Heart right ventricle (tissue), 16 donors: ENCODE measurements around the gene P3H2. TPM values are rescaled to one million over a fixed set of nuclear protein-coding genes. Genes with fewer than 3 reads are reported as not detected.
A peak's percentile ranks its signal among the peaks of the same experiment; 100 is the strongest.
"Not testable (repeated sequence)": the region's sequence is repeated elsewhere in the genome, so short reads cannot be mapped to it uniquely, and the experiment has no call there.

Source experiments
- ATAC-seq, 8 donors: fragments of 200-7000 bp; cut with Tn5 transposase; one replicate each; pipeline ENCODE4 v1.9.1; 2020; ENCODE audit warnings: mild to moderate bottlenecking in 8 of 8, moderate library complexity in 8 of 8, moderate number of reproducible peaks in 1 of 8
- DNase-seq, 2 donors: peaks; one replicate each; pipeline ENCODE4 v3.0.0-alpha.2; 2020
- H3K27ac ChIP-seq, 10 donors: fragments of 200-600 bp; sonication (generic) in 2 of 10; one replicate each; pipeline versions ENCODE4 v1.5.0 to v1.8.0; 2020 to 2022; ENCODE audit warnings: mild to moderate bottlenecking in 3 of 10
- H3K27me3 ChIP-seq, 7 donors: fragments of 200-600 bp; one replicate each; pipeline ENCODE4 v1.8.0; 2021 to 2022; ENCODE audit warnings: mild to moderate bottlenecking in 2 of 7
- H3K36me3 ChIP-seq, 9 donors: fragments of 200-600 bp; sonication (generic) in 1 of 9; one replicate each; pipeline versions ENCODE4 v1.5.0 to v1.8.0; 2020 to 2022; ENCODE audit warnings: mild to moderate bottlenecking in 2 of 9
- H3K4me1 ChIP-seq, 9 donors: fragments of 200-600 bp; sonication (generic) in 1 of 9; one replicate each; pipeline versions ENCODE4 v1.5.0 to v1.8.0; 2020 to 2022; ENCODE audit warnings: mild to moderate bottlenecking in 4 of 9
- H3K4me3 ChIP-seq, 10 donors: fragments of 200-600 bp; sonication (generic) in 2 of 10; one replicate each; pipeline versions ENCODE4 v1.5.0 to v1.8.0; 2020 to 2022; ENCODE audit warnings: mild to moderate bottlenecking in 7 of 10, moderate library complexity in 2 of 10
- H3K9me3 ChIP-seq, 11 donors: fragments of 200-600 bp in 10 of 11; sonication (generic) in 2 of 11; one replicate each; pipeline versions ENCODE4 v1.5.0 to v1.8.0; 2013 to 2022; ENCODE audit warnings: mild to moderate bottlenecking in 2 of 11, control low read depth in 1 of 11, moderate library complexity in 1 of 11
- WGBS, 2 donors: extraction: QIAGEN DNeasy Blood & Tissue Kit; methylation state at CpG; one replicate each; pipeline ENCODE4 v1.1.7; 2013; ENCODE audit warnings: inconsistent platforms in 1 of 2; 5-methylcytosine and 5-hydroxymethylcytosine counted together
- intact Hi-C, 10 donors: fragments of 100-400 bp; cut with DNase I; formaldehyde crosslinking; loops; one replicate each; pipeline versions ENCODE4 v1.11.1 to v1.14.2; 2022
- polyA plus RNA-seq, 2 donors: library from polyadenylated mRNA; stranded (reverse); fragments of 200-250 nt; gene quantifications; one replicate each; pipeline ENCODE4 v1.2.3, GENCODE V29; 2013
- total RNA-seq, 10 donors: library from RNA; stranded (reverse); fragmentation: NEBNext Ultra II Directional in 3 of 10; extraction: Animal tissue kit (Norgen Biotek cat#: 25700) in 3 of 10; gene quantifications; one replicate each; pipeline versions ENCODE4 v1.2.1 to v1.2.4, GENCODE V29; 2021 to 2023
- TF ChIP-seq, protein P1 (sequence below), 9 donors: fragments of 200-600 bp; sonication (generic) in 2 of 9; IDR thresholded peaks; one replicate each; pipeline versions ENCODE4 v1.5.0 to v1.8.0; 2021 to 2022; ENCODE audit warnings: antibody characterized with exemption in 9 of 9, mild to moderate bottlenecking in 5 of 9, moderate library complexity in 1 of 9
- donor health status: Arrhythmogenic right ventricular cardiomyopathy.
- donor health status: ischemic (EF 13 %, LVEDD 7.1; RV severe dilation, severe dysfunction).
- donor health status: healthy with polysubstance abuse.
- donor health status: DM: no; HTN: yes; CAD: no.
- donor health status: DM: no; HTN: no; CAD: no.
- donor health status: ischemic (EF 25% LVEDD 6.9; RV normal size, moderate dysfunction).
- donor health status: ischemic (EF 25% LVEDD 5.7; RV mildly dilated, moderate dysfunction).
- donor health status: healthy.
- donor health status: DM: yes; HTN: yes; CAD: no.
- donor health status: Ischemic cardiomyopathy.
- donor health status: ischemic (EF 35%, LVEDD 5.7; RV mildly dilated, moderate dysfunction).
- donor health status: nonischemic (EF 11% LVEDD 7.7; RV severe dilation, severe dysfunction).
- donor health status: DM: yes; HTN: yes; CAD: no.
- donor health status: PGD.
- donor health status: ischemic (EF 29% LVEDD 5.4; RV normal size, mild dysfunction).
- donor health status: nonischemic (EF 23%, LVEDD 6.1; RV moderate dilation, normal function).

Gene P3H2
- total and polyA plus RNA-seq, 12 donors, result 0.49 to 28.8 (median 3.5) TPM

DNA sequence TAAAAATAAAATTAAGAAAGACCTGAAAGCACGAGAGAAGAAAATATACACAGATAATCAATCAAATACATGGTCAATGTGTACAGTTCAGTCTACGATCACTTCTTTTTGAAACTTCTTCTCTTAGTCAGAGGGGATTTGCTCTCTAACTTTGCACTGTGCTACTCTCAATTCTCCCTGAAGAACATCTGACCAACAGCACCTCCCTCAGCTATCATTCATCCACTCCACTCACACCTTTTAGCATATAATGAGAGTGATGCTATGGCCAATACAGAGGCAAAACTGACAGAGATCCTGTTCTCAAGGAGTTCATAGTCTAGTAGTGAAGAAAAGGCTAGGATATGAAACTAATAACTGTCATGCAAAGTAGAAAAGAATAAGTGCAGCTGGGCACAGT is 45.9 kb downstream of the P3H2 start:
- intact Hi-C loops, result no loop called here
- no peak for ATAC-seq
- H3K9me3 ChIP-seq, result no peaks in the 10 kb centered on the region
- no peak for DNase-seq
- no peak overlapping the region for H3K27ac ChIP-seq
- peaks cover 0 to 21% (median 0%) of the 10 kb centered on the region in 9 donors for H3K4me1 ChIP-seq
- no peaks in the 10 kb centered on the region for H3K36me3 ChIP-seq
- TF ChIP-seq, protein P1, sequence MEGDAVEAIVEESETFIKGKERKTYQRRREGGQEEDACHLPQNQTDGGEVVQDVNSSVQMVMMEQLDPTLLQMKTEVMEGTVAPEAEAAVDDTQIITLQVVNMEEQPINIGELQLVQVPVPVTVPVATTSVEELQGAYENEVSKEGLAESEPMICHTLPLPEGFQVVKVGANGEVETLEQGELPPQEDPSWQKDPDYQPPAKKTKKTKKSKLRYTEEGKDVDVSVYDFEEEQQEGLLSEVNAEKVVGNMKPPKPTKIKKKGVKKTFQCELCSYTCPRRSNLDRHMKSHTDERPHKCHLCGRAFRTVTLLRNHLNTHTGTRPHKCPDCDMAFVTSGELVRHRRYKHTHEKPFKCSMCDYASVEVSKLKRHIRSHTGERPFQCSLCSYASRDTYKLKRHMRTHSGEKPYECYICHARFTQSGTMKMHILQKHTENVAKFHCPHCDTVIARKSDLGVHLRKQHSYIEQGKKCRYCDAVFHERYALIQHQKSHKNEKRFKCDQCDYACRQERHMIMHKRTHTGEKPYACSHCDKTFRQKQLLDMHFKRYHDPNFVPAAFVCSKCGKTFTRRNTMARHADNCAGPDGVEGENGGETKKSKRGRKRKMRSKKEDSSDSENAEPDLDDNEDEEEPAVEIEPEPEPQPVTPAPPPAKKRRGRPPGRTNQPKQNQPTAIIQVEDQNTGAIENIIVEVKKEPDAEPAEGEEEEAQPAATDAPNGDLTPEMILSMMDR (IDR thresholded peaks at IDR 0.05), result no peak
- H3K4me3 ChIP-seq, result no peak overlapping the region
- 75 to 97% methylated on average over 2 of the region's 2 CpGs for WGBS, 2 donors
- H3K27me3 ChIP-seq, result no peaks in the 10 kb centered on the region

DNA sequence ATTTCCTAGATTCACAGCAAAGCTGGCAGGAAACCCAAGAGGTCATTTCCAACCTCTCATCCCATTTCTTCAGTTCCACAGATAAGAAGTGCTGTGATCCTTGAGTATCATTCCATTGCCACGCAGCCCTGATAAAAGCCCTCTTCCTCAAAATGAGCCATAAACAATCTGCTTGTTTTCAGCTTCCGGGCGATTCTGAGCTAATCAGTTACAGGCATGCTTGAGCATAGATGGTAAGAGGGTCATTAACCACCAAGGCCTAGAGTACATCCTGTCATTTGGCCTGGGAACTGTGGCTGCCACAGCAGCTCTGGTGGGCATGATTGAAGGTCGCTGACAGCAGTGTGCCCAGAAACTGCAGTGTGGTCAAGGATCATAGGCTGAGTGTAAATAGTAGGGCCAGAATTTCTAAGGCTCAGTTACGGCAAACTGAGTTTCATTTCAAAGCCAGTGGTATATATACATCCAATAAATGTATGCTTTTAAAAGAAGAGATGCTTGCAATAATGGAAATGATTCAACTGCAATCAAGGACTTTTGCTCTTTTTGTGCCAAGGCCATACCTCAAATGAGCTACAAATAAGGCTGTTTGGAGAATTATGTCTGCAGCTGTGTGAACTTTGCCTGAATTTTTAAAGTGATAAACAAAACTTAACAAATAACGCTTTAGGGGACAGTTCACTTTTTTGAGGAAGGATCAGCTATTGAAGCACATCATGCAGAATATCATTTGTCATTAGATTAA is 47.3 kb downstream of the P3H2 start:
- TF ChIP-seq, protein P1 (IDR thresholded peaks at IDR 0.05), result no peak
- no peaks in the 10 kb centered on the region for H3K27me3 ChIP-seq
- intact Hi-C loops, result no loop called here
- 38 to 46% methylated on average over 6 of the region's 6 CpGs for WGBS, 2 donors
- peaks cover 0 to 21% (median 0%) of the 10 kb centered on the region in 9 donors for H3K4me1 ChIP-seq
- H3K4me3 ChIP-seq, result no peak overlapping the region
- H3K36me3 ChIP-seq, result no peaks in the 10 kb centered on the region
- peak overlapping the region in 1 of 10 donors; percentile 14 for H3K27ac ChIP-seq
- ATAC-seq, result peak in 4 of 8 donors; percentile 31 to 62 (median 48)
- H3K9me3 ChIP-seq, result no peaks in the 10 kb centered on the region
- no peak for DNase-seq

DNA sequence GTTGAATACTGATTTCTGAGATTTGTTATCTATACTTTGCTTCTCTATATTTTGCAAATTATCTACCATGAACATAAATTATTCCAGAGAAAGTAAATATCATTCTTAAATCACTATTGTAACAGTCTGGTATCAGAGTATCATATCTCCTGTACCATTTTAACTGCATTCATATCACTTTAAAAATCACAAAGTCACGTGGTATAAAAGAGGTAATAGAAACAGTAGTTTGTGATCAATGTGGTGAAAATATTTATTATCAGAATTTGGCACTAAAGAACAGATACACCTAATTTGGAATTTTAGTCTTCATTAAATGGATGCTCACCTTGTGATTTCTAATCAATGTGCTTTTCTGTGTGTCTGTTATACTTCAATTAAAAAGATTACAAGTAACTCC is 47.8 kb downstream of the P3H2 start:
- peak overlapping the region in 1 of 10 donors; percentile 14 for H3K27ac ChIP-seq
- H3K4me1 ChIP-seq, result peaks cover 0 to 21% (median 0%) of the 10 kb centered on the region in 9 donors
- TF ChIP-seq, protein P1 (IDR thresholded peaks at IDR 0.05), result no peak
- H3K9me3 ChIP-seq, result no peaks in the 10 kb centered on the region
- intact Hi-C loops, result no loop called here
- ATAC-seq (no peak), DNase-seq (no peak)
- 60 to 80% methylated on average over 1 of the region's 1 CpG for WGBS, 2 donors
- H3K4me3 ChIP-seq, result no peak overlapping the region
- H3K27me3 ChIP-seq, result no peaks in the 10 kb centered on the region
- H3K36me3 ChIP-seq, result no peaks in the 10 kb centered on the region

DNA sequence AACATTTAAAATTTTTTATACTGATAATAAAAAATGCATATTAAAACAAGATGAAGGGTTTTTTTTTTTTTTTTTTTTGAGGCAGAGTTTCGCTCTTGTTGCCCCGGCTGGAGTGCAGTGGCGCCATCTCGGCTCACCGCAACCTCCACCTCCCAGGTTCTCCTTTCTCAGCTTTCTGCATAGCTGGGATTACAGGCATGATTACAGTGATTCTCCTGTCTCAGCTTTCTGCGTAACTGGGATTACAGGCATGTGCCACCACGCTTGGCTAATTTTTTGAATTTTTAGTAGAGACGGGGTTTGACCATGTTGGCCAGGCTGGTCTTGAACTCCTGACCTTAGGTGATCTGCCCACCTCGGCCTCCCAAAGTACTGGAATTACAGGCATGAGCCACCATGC is 48.8 kb downstream of the P3H2 start:
- WGBS, 2 donors, result 96% methylated on average over 9 of the region's 9 CpGs
- H3K9me3 ChIP-seq, H3K36me3 ChIP-seq, DNase-seq, ATAC-seq, H3K27ac ChIP-seq, H3K27me3 ChIP-seq, H3K4me3 ChIP-seq, intact Hi-C loops: not testable (repeated sequence)
- H3K4me1 ChIP-seq, result peaks cover 0 to 17% (median 0%) of the 10 kb centered on the region in 9 donors
